NCI-H524 treated with DMSO at 0.1 percent for 48 hours (cell line): Measurements from ENCODE around the gene WNT3A.

Experiments
- DNase-seq: peaks from one replicate; lab custom pipeline; 2025; lab: John Stamatoyannopoulos, UW

Gene WNT3A

DNA sequence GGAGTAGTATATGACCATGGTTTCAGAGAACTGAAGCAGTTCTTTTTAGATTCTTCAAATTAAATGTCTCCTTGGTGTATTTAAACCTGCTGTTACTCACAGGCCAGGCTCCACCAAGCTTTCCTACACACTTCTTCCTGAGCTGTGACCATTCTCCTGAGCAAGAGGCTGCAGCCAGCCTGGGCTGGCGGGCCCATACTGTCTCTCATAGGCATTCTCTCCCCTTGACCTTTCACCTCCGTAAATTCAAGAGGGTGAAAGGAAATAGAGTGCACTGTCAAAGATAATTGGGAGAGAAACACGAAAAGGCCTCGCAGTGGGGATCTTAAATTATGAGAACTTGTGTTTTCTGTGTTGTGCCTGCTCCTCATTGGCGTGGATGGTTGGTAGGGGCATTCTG, 78.0 kb downstream of the WNT3A start:
- no peak for DNase-seq

DNA sequence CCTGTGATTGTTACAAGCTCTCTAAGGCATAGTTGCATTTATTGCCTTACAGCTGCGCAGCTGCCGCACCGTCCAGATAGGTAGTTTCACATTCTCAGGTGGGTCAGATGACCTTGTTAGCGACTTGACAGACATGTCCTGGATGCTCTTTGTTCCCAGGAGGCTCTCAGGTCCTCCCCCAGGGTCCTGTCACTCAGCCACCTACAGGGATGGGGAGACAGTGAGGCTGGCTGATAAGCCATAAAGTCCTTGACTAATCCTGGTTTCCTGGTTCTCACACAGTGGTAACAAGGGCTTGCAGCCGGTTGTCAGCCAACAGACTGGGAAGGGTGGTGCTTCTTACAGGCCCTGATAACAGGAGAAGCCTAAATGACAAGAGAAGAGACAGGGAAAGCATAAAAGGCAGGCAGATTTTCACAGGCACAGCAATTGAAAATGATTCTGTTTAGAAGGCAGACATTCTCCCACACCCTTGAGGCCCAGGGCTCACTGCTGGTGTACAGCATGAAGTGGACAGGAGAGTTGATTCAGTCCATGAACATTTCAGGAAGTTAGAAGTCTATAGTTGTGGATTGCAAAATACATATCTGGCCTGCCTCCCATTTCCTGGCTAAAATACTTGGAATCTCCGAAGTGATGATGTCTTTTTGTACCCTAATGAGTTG, 78.6 kb downstream of the WNT3A start:
- no peak for DNase-seq

DNA sequence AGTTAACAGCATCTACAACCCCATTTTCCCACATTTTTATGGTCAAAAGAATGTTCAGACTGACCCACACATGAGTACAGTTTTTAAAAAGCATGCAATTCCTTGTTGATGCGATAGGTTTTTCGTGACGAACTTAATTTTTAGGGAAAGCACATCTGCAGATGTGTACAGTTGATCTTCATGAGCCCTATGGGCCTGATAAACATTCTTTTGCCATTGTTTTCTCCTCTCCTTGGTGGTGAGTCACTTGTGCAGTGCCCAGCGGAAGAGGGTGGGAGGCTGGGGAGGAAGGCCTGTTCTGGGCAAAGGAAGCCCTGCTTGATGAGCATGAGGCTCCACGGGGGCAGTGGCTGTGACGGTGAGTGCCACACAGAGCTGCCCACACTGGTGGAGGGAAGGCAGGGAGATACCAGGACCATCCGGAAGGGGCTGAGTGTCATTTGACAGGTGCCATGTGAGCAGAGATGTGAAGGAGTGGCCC, 81.0 kb downstream of the WNT3A start:
- no peak for DNase-seq

DNA sequence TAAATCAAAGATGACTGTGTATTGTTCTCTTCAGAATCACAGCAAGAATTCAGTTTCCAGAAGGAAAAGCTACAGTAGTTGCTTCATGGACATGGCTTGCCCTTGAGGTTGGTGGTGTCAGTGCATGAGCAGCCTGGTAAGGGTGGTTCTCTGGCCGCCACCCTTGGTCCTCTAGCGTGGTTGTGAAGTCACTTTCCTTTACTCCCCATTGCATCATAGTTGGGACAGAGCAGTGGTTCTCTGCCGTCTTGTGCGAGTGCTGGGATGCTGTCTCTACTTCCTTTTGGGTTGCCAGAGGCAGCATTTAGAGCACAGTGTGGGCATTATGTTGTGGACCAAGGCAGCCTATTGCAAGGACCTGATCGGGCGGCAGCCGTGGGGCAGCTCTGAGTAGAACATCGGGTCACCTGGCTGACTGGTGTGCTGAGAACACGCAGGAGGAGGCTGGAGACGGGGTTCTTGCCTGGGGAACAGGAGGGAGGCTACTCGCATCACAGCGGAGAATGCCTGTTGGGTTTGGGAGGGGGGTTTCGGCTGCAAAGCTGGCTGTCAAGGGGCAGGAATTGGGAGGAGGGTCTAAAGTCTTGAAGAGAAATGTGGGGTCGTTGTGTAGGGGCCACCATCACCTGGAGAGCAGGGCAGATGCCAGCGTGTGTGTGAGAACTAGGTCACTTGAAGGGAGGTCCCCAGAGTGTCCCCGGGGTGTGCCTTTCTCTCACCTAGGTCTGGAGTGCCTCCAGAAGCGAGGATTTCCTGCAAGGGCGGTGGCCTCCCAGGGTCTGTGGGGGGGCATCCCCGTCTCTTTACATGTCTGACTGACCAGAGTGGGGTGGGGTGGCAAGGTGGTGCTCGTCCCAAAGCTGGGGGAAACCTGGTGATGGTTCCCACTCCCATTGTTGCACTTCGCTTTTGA, 82.0 kb downstream of the WNT3A start:
- DNase-seq, result no peak

DNA sequence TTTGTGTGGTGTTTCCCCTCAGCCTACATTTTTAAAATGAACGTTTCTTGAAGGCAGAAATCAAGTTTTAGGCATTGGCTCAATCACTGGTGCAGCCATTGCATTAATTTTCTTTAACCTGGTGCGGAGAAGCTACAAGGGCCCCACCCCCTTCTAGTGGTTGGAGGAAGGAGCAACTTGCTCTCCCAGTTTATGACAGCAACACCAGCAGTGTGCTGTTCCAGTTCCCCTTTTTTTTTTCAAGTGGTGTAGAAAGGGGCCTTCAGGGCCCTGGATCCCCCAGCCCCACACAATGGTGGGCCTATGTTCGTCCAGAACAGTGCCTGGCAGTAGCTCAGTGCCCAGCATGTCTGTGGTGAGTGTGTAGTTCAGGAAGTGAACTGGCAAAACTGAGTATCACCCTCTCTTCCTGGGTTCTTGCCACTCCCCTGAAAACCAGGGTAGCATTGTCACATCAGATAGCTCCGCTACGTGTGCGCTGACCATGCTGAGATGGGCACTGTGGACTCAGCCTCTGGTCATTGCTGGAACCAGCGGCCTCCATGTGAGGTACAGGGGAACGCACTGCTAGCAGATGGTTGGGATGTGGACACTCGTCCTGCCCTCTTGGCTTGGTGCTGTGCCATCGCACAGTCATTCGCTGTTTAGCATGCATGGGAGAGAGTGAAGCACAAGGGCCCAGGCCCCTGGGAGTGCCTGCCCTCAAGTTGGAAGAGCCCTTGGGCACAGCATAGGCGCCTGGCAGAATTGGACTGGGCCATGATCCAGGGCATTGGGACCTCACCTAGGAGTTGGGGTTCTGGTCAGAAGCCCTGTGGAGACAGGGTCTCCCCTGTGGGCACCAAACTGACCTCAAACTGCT, 83.0 kb downstream of the WNT3A start:
- DNase-seq, result no peak

- no peak for DNase-seq
Observed at GRCh38 chr1:228090613-228091081, 83.8 kb downstream of the WNT3A start.

DNA sequence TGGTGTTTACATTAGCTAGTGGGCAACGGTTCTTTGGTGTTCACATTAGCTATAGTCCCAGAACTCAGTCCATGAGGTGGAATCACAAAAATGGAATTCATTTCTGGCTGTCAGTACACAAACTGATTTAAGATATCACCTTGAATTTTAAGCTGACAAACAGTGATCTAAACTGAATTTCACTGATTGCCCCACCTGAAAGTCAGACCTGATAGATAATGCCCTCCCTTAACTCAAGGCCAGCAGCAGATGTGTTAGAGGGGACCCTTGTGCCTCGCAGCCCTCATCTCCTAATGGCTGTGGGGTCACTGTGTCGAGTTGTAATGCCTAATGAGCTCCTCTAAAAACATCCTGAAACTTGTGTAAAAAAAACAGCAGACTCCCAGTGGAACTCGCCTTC, 84.3 kb downstream of the WNT3A start:
- no peak for DNase-seq

DNA sequence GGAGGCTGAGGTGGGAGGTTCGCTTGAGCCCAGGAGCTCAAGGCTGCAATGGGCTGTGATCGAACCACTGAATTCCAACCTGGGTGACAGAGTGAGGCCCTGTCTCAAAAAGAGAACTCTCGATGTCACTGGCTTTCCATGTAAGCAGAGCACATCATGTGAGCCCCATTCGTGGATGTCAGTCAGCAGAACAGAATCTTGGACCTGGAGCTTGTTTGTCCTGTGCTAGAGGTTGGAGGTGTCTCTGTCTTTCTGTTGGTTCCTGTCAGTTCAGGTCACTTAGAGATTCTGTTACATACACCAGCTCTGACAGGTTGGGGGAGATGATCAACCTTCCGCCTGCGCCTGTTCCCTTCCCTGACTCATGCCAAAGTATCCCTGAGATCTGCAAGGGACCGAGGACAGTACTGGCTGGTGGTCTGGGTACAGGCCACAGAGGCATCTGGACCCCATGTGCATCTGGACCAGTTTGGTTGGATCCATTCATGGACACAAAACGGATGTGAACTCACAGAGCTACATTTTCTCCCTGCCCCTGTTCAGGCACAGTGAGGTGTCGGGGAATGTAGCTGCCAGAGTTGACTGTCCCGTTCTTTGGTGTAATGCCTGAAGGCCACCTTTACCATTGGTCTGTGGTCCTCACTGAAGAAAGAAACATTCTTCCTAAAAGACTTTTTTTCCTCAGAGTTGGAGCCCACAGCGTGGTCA, 85.7 kb downstream of the WNT3A start:
- no peak for DNase-seq

GRCh38 chr1:228093050-228093906, 86.5 kb downstream of the WNT3A start:
- DNase-seq, result no peak

DNA sequence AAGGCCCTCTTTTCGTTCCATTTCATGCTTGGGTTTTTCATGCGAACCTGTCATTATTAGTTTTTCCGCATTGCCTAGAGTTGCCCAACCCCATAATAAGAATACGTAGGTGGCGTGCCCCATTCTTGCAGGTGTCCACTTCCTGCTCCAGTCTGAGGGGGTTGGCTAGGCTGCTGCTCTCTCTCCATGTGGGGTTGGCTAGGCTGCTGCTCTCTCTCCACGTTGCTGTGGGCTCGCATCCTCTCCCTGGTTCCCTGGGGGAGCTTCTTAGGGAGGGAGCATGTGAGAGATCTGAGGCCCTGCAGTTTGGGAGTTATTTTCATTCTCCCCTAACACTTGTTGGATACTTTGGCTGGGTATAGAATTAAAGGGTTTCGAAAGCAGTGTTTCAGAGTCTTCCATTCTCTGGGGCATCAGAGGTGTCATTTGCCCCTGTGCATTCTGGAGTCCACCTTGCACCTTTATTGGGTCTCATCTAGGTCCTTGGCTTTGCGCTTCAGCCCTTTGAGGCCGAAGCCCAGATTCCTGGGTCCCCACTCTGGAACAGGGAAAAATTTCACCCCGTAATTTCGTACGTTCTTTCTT, 87.7 kb downstream of the WNT3A start:
- no peak for DNase-seq

DNA sequence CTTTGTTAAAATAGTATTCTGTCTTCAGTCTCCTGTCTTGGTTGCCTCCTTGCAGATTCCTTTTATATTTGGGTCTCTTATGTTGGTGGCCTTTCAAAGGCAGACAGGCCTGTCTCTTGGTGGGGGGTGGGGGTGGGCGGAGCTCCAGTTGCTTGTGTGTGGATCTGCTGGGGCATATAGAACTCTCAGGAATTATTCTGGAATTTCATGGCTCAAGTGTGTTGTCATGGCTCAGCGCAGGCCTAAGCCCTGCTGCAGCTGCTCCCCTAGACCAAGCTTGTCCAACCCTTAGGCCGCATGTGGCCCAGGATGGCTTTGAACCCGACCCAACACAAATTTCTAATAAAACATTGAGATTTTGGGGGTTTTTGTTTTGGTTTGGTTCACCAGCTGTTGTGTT, 88.4 kb downstream of the WNT3A start:
- DNase-seq, result no peak

DNA sequence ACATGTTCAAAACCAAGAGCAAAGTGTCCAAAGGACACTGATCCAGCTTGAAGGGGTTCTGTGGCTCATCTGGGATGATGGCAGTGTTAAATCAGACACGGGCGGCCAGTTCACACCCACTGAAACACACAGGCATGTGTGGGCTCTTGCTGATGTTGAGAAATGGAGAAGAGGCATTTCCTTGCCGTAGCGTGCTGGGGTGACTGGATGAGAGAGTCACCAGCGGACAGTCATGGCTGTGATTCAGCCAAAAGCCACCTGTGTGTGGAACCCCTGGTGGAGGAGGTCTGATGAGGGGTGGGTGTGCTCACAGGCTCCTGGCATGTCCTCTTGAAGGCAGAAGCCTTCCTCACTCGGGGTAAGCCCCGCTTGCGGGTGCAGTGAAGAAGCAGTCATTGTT, 89.1 kb downstream of the WNT3A start:
- no peak for DNase-seq

DNA sequence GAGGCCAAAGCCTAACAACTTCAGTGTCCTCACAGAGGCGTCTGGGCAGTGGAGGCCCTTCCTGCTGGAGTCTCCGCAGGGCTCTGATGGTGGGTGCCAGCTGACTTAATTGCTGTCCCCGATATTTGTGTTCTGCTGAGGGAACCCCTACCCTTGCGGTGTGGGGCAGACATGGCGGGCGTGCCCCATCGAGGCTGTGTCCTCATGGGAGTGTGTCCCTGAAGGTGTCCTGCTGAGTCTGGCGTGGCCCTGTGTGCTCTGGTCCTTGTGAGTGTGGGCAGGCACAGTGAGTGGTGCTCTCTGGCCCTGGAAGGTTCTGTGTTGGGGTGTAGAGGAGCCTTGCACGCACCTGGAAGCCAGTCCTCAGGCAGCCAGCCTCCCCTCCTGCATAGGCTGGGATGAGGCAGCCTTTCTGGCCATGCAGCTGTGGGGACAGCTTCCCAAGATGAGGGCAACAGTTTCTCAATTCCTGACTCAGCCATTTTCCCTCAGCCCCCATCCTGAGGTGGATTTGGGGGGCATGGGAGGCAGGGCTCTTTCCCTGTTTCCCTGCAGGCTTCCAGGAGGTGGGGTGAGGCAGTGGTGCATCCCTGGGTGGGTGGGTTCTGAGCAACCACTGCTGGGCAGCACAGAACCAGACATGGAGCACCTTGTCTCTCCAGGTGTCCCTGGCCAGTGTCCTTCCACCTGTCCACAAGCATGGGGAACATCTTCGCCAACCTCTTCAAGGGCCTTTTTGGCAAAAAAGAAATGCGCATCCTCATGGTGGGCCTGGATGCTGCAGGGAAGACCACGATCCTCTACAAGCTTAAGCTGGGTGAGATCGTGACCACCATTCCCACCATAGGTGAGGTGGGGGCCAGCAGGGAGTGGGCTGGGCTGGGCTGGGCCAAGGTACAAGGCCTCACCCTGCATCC, 89.9 kb downstream of the WNT3A start:
- DNase-seq, result no peak

DNA sequence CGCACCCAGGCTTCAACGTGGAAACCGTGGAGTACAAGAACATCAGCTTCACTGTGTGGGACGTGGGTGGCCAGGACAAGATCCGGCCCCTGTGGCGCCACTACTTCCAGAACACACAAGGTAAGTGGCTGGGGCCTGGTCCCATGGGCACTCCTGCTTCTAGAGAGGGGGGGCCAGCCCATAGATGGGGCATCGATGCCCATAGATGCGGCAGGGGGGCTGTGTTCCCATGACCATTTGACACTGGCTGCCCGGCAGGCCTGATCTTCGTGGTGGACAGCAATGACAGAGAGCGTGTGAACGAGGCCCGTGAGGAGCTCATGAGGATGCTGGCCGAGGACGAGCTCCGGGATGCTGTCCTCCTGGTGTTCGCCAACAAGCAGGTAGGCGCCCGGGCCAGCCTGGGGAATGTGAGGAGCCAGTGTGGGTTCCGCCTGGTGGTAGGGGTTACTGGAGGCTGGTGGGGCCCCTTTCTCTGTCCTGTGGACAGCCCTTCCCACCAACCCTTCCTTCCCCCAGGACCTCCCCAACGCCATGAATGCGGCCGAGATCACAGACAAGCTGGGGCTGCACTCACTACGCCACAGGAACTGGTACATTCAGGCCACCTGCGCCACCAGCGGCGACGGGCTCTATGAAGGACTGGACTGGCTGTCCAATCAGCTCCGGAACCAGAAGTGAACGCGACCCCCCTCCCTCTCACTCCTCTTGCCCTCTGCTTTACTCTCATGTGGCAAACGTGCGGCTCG, 90.7 kb downstream of the WNT3A start:
- DNase-seq, result no peak

- no peak for DNase-seq
Observed at GRCh38 chr1:228098323-228098931, 91.6 kb downstream of the WNT3A start.

DNA sequence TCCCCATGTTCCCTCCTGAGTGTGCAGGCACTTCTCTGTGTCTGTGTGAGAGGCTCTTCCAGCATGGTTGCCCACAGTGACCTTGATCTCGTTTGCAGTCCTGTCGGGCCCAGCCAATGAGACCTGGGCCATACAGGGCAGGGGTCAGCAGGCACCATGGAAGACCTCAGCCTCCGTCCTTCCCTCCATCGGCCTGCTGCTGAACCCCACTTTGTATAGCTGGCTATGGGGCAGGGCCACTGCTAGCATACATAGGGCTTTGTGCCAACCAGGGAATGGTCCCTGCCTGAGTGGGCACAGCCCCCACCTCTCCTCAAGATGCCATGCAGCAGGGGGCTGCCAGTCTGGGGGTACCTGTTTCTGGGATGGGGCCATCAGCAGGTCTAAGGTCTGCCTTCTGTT, 92.5 kb downstream of the WNT3A start:
- DNase-seq, result no peak

- no peak for DNase-seq
Observed at GRCh38 chr1:228100822-228101613, 94.2 kb downstream of the WNT3A start.
